PC-3 (cell line): ENCODE data around the gene ADGRF3.

Experiments used
- CTCF ChIP-seq: fragments of 300-600 bp; sonication (generic); conservative IDR thresholded peaks from 2 replicates; pipeline ENCODE4 v1.5.1; 2017; ENCODE audit warnings: antibody characterized with exemption, low read depth, mild to moderate bottlenecking, low read length
- EZH2 ChIP-seq: fragments of 300-600 bp; sonication (generic); IDR thresholded peaks from one replicate; pipeline ENCODE4 v1.6.1; 2017; ENCODE audit warnings: antibody characterized with exemption, mild to moderate bottlenecking, low read length; ENCODE audit not compliant: unreplicated experiment

DNA sequence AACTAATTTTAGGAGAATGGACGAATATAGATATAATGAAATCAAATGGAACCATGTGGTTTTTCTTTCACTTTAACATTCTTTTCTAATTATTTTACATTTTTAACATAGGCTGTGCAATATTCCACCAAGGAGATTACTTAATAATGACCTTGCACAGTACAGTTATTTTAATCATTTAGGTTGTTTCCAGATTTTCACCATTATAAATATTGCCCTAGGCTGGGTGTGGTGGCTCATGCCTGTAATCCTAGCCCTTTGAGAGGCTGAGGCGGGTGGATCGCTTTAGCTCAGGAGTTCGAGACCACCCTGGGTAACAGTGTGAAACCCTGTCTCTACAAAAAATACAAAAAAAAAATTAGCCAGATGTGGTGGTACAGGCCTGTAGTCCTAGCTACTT is 40.6 kb upstream of the ADGRF3 start:
- TF ChIP-seq CTCF: no peak
- no peak for TF ChIP-seq EZH2
